ENCODE measurements around the gene CEP192. TPM values are rescaled to one million over a fixed set of nuclear protein-coding genes. Genes with fewer than 3 reads are reported as not detected.

CEP192 gene
- total and polyA plus RNA-seq, 2 of the 13 experiments (the other 11 are each of a cell fraction or from before 2014, with no cell fraction given), result 15.3 to 24.7 TPM

DNA sequence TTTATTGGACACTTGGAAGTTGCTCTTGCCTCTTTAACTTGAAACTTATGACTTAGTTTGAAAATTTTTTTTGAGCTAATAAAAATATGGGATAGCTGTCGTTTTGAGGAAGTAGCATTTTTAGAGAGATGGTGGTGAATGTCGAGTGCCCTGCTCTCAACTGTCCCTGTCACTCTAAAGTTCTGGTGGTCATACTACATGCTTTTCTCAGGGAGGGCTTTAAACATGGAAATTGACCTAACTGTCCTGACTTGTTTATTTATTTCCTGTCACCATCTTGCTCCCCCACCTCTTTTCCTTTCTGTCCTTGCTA, 16.0 kb downstream of the CEP192 start:
- no peak for DNase-seq (ENCODE audit: low spot score)
- WGBS (ENCODE audit: low lambda C conversion rate), result 92% methylated on average over 2 of the region's 2 CpGs
- H4K20me1 ChIP-seq (ENCODE audit: insufficient read depth, low read length), result no peaks in the 10 kb centered on the region
- no peak overlapping the region for H3K4me3 ChIP-seq (replicated peaks in 1 of 3; ENCODE audit: insufficient read depth in 1 of 3, low read depth in 2 of 3, low read length in 3 of 3)
- no peak overlapping the region for H3K27ac ChIP-seq (ENCODE audit: extremely low read length, insufficient read depth, low read length)
- peaks cover 7 to 45% of the 10 kb centered on the region in 2 experiments; a peak in 4 of 5 replicates for H3K36me3 ChIP-seq (replicated peaks in 1 of 2; ENCODE audit: control insufficient read depth in 1 of 2, insufficient read depth in 2 of 2, low read length in 2 of 2)
- POLR2A ChIA-PET, result no interaction called here
- intact Hi-C loops (cut with micrococcal nuclease; ENCODE audit: unreplicated experiment), result no loop called here
- CTCF ChIA-PET (ENCODE audit: low intra/inter-chr PET ratio, low total read pairs), result no interaction called here
- no peaks in the 10 kb centered on the region for H3K9me3 ChIP-seq (ENCODE audit: low read length)
- no peak for ATAC-seq
- no peak for FAIRE-seq
- TF ChIP-seq ZNF224 (CRISPR knock-in tag; IDR thresholded peaks at IDR 0.05), result no peak
- TF ChIP-seq RXRB (CRISPR knock-in tag; IDR thresholded peaks at IDR 0.05; ENCODE audit: borderline replicate concordance), result no peak
- no peak for TF ChIP-seq ATF7-NPFF (CRISPR knock-in tag; IDR thresholded peaks at IDR 0.05; ENCODE audit: low read depth)
- TF ChIP-seq DBP (CRISPR knock-in tag; IDR thresholded peaks at IDR 0.05; ENCODE audit: not compliant biosample characterization), result no peak
- no peak for TF ChIP-seq KLF12 (CRISPR knock-in tag; IDR thresholded peaks at IDR 0.05; ENCODE audit: borderline replicate concordance)
- TF ChIP-seq ZNF772 (CRISPR knock-in tag; IDR thresholded peaks at IDR 0.05), result no peak
- TF ChIP-seq ZBTB3 (CRISPR knock-in tag; IDR thresholded peaks at IDR 0.05; ENCODE audit: borderline replicate concordance, low read depth), result no peak
- no peak for TF ChIP-seq MLXIP (CRISPR knock-in tag; IDR thresholded peaks at IDR 0.05; ENCODE audit: borderline replicate concordance)
- TF ChIP-seq IRF1 (CRISPR knock-in tag; IDR thresholded peaks at IDR 0.05; ENCODE audit: low read depth), result no peak
- no peak for TF ChIP-seq RFXANK (CRISPR knock-in tag; IDR thresholded peaks at IDR 0.05)
- no peak for TF ChIP-seq ZFP36L1 (CRISPR knock-in tag; IDR thresholded peaks at IDR 0.05)
- no peak for TF ChIP-seq SKIL (CRISPR knock-in tag; IDR thresholded peaks at IDR 0.05; ENCODE audit: borderline replicate concordance)
- TF ChIP-seq CCAR2 (optimal IDR thresholded peaks at IDR 0.05; ENCODE audit: low read depth, low read length), result no peak
- no peak for TF ChIP-seq ZNF451 (CRISPR knock-in tag; IDR thresholded peaks at IDR 0.05)
- TF ChIP-seq ZBTB26 (CRISPR knock-in tag; IDR thresholded peaks at IDR 0.05; ENCODE audit: borderline replicate concordance), result no peak
- no peak overlapping the region for H2AFZ ChIP-seq (ENCODE audit: low read length)
- no peak overlapping the region for H3K9ac ChIP-seq (ENCODE audit: insufficient read depth, low read depth, low read length)
- no peaks in the 10 kb centered on the region; a peak in 1 of 5 replicates for H3K27me3 ChIP-seq (ENCODE audit: control insufficient read depth in 1 of 2, insufficient read depth in 2 of 2, low read length in 2 of 2)
- H3K4me1 ChIP-seq (ENCODE audit: insufficient read depth, low read length), result no peaks in the 10 kb centered on the region
- no peaks in the 10 kb centered on the region for H3K79me2 ChIP-seq (ENCODE audit: insufficient read depth, low read length)
- H3K4me2 ChIP-seq (ENCODE audit: low read depth, low read length), result no peak overlapping the region
- no TSS peak for BruUV-seq (replicated peaks)
- in situ Hi-C loops (cut with HindIII; ENCODE audit: extremely low pct_ligation_motif_present, low pct_unique_long_range_greater_than_20kb), result loop anchor here (25.0 kb wide), 1 partner anchor 630 kb away; no protein-coding TSS in a partner anchor

Data from HepG2 (cell line).